GM19397 (cell line): ENCODE measurements around the gene LHFPL6.

Source experiments
- ATAC-seq: cut with Tn5 transposase; IDR thresholded peaks from one replicate; pipeline ENCODE4 v1.9.1; 2021; ENCODE audit warnings: mild to moderate bottlenecking, moderate library complexity; ENCODE audit not compliant: unreplicated experiment

Gene LHFPL6

GRCh38 chr13:39557285-39557955 is 45.6 kb downstream of the LHFPL6 start:
- ATAC-seq = no peak

- no peak for ATAC-seq
These were observed 46.1 kb downstream of the LHFPL6 start for GRCh38 chr13:39556866-39557265.

- no peak for ATAC-seq
These were observed 48.6 kb downstream of the LHFPL6 start for GRCh38 chr13:39554371-39554770.

DNA sequence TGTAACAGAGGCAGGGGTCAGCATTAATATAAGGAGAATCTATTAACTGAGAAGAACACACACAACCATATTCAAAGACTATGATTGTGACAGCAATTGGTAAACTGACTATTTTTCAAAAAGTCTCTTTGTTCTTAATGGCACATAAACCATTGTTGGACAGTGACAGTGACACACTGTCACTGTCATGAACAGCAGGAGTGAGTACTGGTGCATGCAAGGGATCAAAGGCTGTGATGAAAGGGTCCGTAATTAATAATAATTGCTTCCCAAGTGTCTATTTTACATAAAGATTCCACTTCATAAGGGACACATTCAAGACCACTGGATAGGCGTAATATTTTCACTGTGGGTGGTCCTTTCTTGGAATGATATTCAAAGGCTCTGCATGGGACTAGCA is 50.7 kb downstream of the LHFPL6 start:
- ATAC-seq = no peak

DNA sequence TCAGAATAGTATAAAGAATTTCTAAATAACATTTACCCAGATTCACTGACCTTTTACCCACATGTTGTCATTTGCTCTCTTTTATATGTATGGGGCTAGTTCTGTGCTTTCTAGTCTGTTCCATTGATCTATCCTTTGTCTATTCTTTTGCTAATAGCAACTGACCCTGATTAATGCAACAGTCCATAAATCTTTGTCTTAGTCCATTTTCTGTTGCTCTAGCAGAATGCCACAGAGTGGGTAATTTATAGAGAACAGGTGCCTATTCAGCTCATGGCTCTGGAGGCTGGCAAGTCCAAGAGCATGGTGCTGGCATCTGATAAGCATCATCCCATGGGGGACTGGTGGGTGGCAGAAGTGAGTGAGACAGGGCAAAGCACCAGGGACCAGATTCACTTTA is 52.1 kb downstream of the LHFPL6 start:
- no peak for ATAC-seq

DNA sequence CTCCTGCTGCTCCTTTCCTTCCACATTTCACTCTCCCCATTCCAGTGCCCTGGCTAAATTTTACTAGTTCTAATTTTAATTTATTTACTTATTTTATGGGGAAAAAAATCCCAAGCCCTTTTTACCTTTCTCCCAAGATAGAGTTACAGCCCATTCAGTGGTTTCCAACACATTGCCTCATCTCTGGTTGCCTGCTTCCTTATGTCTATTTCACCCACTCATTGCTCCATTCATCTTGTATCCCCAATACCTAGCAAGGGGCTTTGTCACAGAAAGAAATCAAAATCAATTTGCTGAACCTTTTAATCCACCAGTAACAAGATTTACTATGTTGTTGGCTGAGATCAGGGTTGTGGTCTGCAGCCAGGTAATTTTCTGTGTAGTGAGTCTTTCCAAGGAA is 55.9 kb downstream of the LHFPL6 start:
- ATAC-seq = no peak

GRCh38 chr13:39542361-39542760 is 60.6 kb downstream of the LHFPL6 start:
- ATAC-seq = no peak

DNA sequence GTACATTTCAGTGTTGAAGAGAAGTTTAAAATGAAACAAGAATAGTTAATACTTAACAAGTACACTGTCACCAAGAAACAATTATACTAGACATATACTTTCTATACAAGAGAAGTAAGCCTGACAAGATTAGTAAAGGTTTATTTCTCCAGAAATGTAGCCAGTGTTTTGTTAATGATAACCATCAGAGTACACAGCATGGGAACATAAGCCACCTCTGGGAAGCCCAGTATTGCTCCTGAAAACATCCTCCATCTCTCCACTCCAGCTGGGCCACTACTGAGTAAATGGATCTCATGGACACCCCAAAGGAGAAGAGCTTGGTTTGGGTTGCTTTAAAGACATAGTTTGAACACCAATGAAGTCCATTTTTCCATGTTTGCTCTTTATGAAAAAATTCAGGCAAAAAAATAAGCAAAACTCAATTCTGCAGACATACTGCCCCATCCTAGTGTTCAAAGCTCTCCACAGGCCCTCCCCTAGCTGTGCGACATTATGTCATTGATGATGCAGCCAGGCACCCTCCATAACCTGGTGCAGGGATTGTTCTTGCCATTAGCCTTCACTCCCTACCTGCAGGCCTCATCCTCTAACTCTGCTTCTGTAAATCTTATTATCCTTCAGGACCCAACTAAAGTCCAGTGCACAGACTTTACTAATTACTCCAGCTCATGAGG is 61.9 kb downstream of the LHFPL6 start:
- no peak for ATAC-seq

DNA sequence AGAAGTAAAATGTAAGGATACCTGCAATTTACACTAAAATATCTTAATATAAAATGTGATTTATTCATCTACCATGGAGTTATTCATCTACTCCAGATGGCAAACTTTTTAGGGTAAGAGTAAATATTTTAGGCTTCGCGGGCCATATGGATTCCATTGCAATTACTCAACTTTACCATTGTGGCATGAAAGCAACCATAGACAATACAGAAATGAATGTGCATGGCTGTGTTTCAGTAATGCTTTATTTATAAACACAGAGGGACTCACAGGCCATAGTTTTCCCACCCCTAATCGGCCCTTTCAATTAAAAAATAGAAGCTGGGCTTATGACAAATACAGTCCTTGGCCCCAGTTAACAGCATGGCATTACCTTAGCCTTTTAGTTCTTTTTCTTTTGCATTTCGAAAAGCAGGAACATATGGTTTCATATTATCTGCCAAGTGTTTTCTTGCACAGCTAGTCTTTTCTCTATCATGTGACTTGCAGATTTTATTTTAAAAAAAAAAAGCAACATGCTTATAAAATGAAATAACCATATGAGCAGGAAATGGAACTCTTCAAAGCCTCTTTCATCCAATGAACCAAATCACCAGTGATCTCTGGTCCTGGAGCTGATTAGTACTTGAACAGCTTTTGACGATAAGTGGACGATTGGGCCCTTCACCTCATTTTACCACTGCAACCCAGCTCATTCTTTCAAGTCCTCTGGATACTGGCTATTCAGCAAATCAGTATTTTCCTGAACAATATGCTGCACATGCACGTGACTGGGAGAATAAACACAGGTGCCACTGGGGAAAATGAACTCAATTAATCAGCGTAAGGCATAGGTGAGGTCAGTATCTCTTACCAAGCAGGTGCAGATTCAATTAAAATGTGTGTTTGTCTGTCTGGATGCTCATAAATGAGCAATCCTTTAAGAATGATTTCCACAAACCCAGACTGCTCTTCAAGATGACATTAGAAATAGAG is 63.9 kb downstream of the LHFPL6 start:
- ATAC-seq = no peak

DNA sequence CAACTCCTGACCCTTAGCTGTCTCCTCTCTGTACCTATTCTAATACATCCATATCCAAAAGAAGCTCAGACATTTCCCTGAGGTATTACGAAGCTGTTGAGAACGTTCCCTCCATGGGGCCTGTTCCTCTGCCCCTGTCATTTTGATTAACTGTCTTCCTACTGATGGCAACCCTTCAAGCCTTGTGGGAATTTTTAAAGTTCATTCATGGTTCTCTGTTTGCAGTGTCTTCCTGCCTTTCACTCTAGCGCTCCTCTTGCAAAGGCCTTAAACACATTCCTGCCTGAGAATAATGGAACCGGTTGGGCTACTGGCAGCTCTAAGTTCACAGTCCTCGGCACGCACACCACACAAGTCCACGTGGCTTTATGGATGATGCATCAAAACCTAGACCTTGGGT is 66.1 kb downstream of the LHFPL6 start:
- ATAC-seq = no peak

- no peak for ATAC-seq
These were observed 66.7 kb downstream of the LHFPL6 start for GRCh38 chr13:39536274-39536673.

- no peak for ATAC-seq
These were observed 69.3 kb downstream of the LHFPL6 start for GRCh38 chr13:39533651-39534150.

DNA sequence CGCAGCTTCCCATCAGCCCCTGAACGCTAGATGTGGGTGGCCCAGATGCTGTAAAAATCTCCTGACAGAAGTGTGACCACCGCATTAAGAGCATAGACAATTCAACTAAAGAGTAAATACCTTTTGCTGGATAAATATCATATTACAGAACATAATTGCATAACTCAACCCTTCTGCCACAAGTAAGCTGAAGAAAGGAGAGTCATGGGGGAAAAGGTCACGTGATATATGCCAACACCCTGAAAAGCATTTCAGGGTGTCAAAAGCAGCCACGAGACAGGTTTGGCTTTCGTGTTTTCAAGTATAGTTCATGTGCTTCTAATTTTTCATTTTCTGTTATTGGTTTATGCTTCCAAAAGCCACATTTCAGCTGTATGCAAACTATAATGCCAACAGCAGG is 71.3 kb downstream of the LHFPL6 start:
- ATAC-seq = no peak

GRCh38 chr13:39530916-39531315 is 72.1 kb downstream of the LHFPL6 start:
- no peak for ATAC-seq

DNA sequence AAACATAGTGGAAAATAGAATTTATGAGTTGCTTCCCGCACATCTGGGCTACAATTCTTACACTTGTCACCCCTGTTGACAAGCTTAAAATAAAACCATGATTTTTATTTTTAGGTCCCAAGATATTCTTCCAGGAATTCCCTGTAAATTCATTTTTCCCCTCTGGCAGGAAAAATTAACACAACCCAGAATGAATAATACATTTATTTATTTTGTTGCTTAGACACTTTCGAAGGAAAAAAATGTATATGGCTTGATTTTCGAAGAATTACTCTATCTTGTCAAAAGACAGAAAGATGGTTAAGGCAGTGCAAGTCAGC is 74.4 kb downstream of the LHFPL6 start:
- no peak for ATAC-seq

GRCh38 chr13:39527961-39528660 is 74.9 kb downstream of the LHFPL6 start:
- ATAC-seq = no peak

DNA sequence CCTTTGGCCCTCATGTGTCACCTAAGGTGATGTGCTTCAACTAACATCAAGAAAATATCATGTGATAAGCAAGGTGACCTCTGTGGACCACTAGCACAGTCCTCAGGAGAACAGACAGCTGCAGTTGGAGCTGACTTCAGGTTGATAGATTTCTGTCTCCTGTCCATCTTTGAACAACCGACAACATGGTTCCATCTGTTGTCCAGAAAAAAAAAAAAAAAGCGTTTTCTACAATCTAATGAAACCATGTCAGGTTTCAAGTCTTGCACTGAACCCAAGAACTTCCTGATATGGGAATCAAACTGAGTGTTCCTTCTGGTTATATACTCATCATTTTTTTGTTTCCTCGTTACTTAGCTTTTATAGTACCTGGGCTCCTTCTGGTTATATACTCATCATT is 75.7 kb downstream of the LHFPL6 start:
- ATAC-seq = no peak

GRCh38 chr13:39526499-39526898 is 76.5 kb downstream of the LHFPL6 start:
- ATAC-seq = no peak

DNA sequence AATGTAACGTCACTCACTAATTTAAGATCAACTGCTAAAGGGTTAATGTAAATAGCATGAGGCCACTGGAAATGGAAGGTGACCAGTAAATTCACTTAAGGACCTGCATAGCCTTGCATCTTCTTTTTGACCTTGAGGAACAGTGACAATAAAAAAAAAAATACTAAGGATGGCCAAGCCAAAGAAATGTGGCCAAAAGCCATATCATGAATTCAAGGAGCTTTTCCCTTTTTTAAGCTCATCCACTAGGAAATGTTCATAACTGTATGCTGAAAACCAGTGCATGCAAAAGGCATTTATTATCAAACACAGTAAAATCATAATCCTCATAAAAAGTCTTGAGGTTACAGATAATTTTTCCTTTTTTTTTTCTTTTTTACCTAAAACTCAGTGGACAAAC is 77.5 kb downstream of the LHFPL6 start:
- ATAC-seq = no peak

DNA sequence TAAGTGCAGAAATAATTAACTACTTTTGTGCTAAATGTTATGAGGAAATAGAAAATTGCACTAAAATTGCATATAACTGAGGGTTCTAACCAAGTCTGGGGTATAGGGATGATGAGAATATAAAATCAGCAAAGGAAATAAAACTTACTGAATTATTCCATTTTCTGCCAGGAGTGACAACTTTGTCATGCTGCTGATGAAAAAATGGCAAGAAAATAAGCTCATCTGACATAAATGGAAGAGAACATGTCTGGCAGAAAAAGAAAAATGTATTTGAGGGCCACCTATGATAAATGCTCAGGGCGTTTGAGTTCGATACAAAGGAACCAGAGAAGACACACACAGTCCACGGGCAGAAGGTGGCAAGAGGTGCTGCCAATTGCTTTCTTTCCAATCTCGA is 78.2 kb downstream of the LHFPL6 start:
- no peak for ATAC-seq

DNA sequence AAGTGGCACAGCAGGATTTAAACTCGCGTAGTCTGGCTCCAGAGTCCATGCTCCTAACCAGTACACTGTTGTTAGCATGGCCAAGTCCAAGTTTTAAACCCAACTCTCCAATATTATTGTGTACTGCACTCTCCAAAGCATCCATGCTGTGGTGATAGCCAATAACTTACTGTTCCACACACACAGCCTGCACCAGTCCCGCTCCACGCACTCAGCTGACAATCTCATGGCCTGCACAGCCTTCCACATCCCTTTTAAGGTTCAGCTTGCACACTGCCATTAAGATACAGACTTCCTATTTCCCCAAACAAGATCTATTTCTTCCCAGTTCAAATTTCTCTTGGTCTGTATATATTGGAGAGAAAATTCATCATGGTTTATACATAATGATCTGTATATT is 80.7 kb downstream of the LHFPL6 start:
- ATAC-seq = no peak
